Tibial nerve (tissue), 4 donors: Measurements from ENCODE around the gene ARHGAP26.

Source experiments
- EP300 ChIP-seq, 2 donors: sonication (generic); formaldehyde crosslinking; IDR thresholded peaks; one replicate each; pipeline ENCODE4 v1.6.1; 2017; ENCODE audit warnings: antibody characterized with exemption in 2 of 2, mild to moderate bottlenecking in 1 of 2
- POLR2A ChIP-seq, 2 donors: fragments of 450-650 bp; IDR thresholded peaks; one replicate each; pipeline ENCODE4 v1.6.1; 2017; ENCODE audit warnings: antibody characterized with exemption in 2 of 2, mild to moderate bottlenecking in 2 of 2, moderate library complexity in 2 of 2
- TF ChIP-seq, protein P1 (sequence below), 5 experiments: fragments of 200-600 bp in 3 of 5; fragments of 450-650 bp in 2 of 5; sonication (generic) in 3 of 5; IDR thresholded peaks; one replicate each; pipeline ENCODE4 v1.5.1; 2016 to 2019; ENCODE audit warnings: antibody characterized with exemption in 5 of 5, mild to moderate bottlenecking in 3 of 5, moderate library complexity in 2 of 5

DNA sequence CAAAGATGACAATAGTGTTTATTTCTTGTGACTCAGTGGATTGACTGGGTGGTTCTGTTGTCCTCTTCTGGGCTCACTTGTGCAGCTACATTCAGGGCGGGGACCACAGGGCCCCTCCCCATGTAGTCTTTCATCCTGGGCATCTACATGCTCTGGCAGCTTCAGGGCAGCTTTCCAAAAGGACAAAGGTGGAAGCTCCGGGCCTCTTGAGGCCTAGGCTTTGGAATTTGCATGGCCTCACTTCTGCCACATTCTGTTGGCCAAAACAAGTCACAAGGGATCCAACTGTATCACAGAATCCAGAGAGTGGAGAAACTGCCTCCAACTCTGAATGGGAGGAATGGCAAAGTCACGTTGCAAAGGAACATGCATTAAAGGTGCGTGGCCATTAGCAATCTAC lies 64.3 kb downstream of the ARHGAP26 start:
- TF ChIP-seq POLR2A (IDR thresholded peaks at IDR 0.05): no peak
- TF ChIP-seq EP300 (IDR thresholded peaks at IDR 0.05): no peak
- TF ChIP-seq, protein P1, sequence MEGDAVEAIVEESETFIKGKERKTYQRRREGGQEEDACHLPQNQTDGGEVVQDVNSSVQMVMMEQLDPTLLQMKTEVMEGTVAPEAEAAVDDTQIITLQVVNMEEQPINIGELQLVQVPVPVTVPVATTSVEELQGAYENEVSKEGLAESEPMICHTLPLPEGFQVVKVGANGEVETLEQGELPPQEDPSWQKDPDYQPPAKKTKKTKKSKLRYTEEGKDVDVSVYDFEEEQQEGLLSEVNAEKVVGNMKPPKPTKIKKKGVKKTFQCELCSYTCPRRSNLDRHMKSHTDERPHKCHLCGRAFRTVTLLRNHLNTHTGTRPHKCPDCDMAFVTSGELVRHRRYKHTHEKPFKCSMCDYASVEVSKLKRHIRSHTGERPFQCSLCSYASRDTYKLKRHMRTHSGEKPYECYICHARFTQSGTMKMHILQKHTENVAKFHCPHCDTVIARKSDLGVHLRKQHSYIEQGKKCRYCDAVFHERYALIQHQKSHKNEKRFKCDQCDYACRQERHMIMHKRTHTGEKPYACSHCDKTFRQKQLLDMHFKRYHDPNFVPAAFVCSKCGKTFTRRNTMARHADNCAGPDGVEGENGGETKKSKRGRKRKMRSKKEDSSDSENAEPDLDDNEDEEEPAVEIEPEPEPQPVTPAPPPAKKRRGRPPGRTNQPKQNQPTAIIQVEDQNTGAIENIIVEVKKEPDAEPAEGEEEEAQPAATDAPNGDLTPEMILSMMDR (IDR thresholded peaks at IDR 0.05): no peak
